NCI-H187 treated with DMSO at 0.1 percent for 48 hours (cell line): Measurements from ENCODE around the gene CBFA2T2.
"Not testable (repeated sequence)": the region's sequence is repeated elsewhere in the genome, so short reads cannot be mapped to it uniquely, and the experiment has no call there.

Experiments used
- DNase-seq: peaks from one replicate; lab custom pipeline; 2025; lab: John Stamatoyannopoulos, UW

The CBFA2T2 gene

GRCh38 chr20:33470866-33471265, 19.0 kb upstream of the CBFA2T2 start:
- DNase-seq = no peak

DNA sequence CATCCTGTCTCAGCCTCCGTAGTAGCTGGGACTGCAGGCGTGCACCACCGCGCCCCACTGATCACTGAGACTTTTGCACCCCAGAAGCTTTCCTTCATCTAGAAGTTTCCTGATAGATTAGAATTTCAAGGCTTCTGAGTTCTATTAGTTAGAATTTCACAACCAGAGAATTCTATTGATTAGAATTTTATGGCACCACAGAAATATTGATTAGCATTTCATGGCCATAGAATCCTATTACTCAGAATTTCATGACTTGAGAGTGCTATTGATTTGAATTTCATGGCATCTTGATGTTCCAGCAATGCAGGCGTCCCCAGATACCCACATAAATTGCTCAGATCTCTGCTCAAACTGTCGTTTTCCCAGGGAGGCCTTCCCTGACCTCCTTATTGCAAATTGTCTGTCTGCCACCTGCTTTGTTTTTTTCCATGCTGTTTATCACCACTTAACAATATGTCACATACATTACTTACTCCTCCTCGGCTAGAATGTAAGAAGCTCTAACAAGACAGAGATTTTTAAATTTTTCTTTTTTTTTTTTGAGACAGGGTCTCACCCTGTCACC, 16.9 kb upstream of the CBFA2T2 start:
- DNase-seq = no peak

GRCh38 chr20:33474097-33474873, 15.6 kb upstream of the CBFA2T2 start:
- no peak for DNase-seq

- no peak for DNase-seq
These were observed 14.9 kb upstream of the CBFA2T2 start for GRCh38 chr20:33474963-33475362.

DNA sequence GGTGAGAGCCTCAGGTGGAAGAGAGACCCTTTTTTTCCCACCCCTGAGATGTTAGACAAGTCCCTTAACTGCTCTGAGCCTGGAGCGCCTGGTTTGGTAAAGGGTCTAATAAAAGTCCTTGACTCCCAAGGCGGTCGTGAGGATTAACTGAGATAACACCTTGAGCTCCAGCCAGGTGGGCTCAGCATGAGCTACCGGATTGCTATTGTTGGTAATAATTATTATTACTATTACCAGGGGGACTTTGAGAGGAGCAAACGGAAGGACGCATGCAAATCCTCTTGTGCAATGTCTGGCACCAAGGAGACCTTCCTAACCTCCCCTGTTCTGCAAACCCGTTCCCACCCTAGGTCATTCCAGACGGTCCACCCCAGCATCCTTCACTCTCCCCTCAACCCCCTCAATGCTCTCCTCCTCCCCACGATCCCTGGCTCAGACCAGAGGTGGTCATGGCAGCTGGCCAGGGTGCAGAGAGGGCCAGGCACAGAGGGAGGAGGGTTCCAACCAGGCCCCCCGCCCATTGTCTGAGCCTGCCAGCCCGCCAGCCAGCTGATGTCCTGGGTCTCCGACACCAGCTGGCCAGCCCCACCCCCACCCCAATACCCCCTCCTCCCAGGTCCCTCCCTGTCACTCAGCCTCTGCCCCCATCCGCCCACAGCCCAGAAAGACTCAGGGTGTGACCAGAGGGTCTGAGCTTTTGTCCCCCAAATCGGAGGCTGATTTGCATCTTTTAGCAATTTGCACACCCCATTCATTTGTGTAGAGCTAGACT, 14.3 kb upstream of the CBFA2T2 start:
- no peak for DNase-seq

DNA sequence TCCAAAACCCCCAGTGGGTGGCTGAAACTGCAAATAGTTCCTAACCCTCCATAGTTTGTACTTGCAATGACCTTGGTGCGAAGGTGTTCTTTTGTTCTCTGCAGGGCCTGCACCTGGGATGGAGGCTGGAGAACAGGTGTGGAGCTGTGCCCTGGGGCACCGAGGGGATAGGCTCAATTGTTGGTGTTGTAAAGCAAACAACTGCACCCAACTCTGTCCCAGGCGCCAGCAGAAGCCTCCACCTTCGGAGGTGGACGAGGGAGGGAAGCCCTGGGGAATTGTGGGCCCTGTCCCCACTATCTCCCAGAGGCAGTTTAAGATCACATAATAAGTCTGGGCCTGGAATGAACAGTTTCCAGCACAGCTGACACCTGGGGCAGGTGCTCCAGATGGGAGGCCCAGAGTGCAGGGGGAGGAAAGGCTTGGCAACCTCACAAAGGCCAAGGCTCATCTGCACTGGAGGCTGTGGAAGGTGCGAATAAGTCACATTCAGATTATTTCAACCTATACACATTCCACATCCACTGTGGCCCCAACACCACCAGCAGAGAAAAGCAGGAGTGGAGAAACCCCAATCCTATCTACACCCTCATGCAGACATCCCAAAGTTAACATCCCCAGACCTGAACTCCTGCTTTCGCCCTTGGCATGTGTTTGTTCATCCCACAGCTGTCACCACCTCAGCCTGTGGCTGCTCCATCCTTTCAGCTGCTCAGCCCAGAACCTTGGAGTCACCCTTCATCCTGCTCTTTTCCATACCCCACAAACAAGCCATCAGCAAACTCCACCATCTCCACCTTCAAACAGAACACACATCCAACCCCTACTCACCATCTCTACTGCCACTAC, 12.3 kb upstream of the CBFA2T2 start:
- DNase-seq = peak; percentile 79

GRCh38 chr20:33480048-33480447, 9.8 kb upstream of the CBFA2T2 start:
- DNase-seq = no peak

DNA sequence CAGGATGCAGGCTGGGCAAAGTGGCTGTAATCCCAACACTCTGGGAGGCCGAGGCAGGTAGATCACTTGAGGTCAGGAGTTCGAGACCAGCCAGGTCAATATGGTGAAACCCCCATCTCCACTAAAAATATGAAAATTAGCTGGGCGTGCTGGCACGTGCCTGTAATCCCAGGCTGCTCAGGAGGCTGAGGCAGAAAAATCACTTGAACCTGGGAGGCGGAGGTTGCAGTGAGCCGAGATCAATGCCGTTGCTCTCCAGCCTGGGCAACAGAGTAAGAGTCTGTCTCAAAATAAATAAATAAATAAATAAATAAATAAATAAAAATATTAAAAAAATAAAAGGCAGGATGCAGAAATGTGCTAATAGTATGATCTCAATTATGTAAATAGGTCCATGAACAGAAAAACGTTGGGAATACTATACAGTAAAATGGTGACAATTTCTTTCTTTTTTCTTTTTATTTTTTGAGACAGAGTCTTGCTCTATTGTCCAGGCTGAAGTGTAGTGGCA, 8.4 kb upstream of the CBFA2T2 start:
- DNase-seq = no peak

DNA sequence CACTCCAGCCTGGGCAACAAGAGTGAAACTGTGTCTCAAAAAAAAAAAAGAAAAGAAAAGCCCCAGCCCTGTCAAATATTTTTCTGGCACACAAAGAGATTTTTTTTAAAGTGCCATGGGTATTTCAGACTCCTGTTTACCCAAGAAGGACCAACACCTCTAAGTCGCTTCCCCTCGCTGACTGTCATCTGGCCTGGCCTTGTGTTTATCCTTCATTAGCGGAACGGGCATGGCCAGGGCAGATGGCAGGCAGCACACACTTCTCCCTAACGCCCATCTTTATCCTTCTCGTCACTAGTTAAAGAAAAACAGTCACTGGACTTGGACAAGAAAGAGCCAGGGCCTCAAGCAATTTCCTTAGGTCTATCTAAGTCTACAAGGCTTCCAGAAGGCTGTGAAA, 7.3 kb upstream of the CBFA2T2 start:
- DNase-seq = no peak

GRCh38 chr20:33483186-33483585, 6.7 kb upstream of the CBFA2T2 start:
- DNase-seq = not testable (repeated sequence)

- no peak for DNase-seq
These were observed 1.7 kb upstream of the CBFA2T2 start for GRCh38 chr20:33488201-33488600.

DNA sequence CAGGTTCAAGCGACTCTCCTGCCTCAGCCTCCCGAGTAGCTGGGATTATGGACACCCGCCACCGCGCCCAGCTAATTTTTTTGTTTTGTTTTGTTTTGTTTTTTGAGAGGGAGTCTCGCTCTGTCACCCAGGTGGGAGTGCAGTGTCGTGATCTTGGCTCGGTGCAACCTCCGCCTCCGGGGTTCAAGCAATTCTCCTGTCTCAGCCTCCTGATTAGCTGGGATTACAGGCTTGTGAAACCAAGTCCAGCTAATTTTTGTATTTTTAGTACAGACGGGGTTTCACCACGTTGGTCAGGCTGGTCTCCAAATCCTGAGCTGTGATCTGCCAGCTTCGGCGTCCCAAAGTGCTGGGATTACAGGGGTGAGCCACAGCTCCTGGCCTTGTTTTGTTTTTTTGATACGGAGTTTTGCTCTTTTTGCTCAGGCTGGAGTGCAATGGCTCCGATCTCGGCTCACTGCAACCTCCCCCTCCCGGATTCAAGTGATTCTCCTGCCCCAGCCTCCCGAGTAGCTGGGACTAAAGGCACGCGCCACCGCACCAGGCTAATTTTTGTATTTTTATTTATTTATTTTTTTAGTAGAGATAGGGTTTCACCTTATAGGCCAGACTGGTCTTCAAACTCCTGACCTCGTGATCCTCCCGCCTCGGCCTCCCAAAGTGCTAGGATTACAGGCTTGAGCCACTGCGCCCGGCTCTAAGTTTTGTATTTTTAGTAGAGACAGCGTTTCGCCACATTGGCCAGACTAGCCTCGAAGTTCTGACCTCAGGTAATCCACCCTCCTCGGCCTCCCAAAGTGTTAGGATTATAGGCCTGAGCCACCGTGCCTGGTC, 1.0 kb upstream of the CBFA2T2 start:
- DNase-seq = not testable (repeated sequence)

- peak; percentile 75 for DNase-seq
These were observed 337 bp upstream of the CBFA2T2 start for GRCh38 chr20:33489495-33490022.

DNA sequence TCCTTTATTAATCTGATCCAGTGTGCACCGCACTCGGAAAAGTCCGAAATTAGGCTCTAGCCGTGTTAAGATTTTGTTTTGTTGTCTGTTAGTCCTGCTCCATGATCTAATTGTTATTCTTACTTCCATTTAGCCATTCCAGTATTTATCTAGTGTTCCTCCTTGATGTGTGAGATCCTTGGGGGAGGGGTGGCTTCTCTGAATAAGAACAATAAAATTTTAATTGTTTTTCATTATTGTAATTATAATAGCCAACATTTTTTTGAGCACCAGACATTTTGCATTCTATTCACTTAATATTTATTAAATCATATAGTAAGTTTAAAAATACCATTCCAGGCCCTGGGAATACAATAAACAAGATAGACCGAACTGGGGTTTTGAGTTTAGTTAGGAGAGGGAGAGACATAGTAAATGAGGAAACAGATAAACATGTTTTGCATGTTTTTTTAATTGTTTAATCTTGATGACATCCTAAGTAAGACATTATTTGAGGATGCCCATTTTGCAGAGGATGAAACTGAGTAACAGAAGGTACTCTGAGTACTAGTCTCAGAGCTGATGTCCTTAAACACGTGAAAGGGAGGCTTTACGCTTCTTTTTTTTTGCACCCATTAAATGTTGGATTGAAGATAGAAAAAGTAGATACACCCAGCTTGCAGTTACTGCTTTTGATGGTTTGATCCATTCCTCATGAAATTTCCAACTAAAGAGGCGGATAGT, 1.2 kb downstream of the CBFA2T2 start:
- DNase-seq = no peak

- no peak for DNase-seq
These were observed 3.3 kb downstream of the CBFA2T2 start for GRCh38 chr20:33493076-33493766.

- not testable (repeated sequence) for DNase-seq
These were observed 6.9 kb downstream of the CBFA2T2 start for GRCh38 chr20:33496776-33497175.

DNA sequence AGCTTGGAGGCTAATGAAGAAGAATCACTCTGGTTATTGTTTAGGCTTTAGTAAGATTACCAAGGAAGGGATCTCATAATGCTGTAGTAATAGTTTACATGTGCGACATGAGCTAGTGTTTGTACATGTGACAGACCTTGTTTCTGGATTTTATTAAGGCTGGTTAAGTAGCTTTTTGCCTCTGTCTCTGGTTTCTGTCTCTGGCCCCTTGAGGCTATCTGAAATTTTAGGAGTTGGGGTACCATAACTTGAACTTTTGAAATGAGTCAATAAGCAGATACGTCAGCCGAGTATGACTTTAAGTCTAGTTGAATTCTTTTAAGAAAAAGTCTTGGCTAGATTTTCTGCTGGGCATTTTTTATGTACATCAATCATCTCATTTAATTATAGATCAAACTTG, 9.5 kb downstream of the CBFA2T2 start:
- no peak for DNase-seq

DNA sequence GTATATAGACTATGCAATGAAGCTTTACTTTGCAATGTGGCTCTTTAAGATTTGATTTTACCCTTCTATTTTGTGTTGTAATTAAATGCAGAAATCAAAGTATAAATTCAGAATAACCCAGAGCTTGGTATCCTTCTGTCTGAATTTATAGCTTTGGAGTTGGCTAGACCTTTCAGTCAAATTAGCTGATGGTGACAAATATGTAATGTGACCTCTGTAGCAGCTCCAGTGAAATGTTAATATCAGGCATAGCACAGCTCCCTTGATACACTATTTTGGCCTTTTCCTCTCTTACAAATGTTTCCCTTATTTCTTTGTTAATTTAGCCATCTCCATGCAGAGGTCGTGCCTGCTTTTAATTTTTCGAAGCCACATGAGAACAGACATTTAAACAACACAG, 11.1 kb downstream of the CBFA2T2 start:
- no peak for DNase-seq

GRCh38 chr20:33503564-33503963, 13.7 kb downstream of the CBFA2T2 start:
- no peak for DNase-seq
